Glomerular visceral epithelial cell (primary cell): ENCODE measurements around the gene LAD1.

Source experiments
- DNase-seq: peaks from one replicate; pipeline ENCODE4 v3.0.0-alpha.2; 2016; ENCODE audit errors: extremely low spot score

LAD1 gene, protein sequence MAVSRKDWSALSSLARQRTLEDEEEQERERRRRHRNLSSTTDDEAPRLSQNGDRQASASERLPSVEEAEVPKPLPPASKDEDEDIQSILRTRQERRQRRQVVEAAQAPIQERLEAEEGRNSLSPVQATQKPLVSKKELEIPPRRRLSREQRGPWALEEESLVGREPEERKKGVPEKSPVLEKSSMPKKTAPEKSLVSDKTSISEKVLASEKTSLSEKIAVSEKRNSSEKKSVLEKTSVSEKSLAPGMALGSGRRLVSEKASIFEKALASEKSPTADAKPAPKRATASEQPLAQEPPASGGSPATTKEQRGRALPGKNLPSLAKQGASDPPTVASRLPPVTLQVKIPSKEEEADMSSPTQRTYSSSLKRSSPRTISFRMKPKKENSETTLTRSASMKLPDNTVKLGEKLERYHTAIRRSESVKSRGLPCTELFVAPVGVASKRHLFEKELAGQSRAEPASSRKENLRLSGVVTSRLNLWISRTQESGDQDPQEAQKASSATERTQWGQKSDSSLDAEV

DNA sequence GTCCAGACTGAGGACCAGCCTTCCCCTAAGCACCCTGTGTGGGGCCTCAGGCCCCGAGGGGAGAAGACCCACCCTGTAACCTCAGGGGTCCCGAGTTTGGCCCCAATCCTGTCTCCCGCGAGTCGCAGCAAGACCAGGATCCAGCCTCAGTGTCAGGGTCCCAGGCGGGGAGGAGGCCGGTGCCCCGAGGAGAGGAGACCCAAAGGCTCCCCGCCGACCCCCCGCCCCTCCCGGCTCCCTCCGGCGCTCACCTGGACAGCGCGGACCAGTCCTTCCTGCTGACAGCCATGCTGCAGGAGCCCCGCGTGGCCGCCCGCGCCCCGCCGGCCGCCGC, at the start of gene LAD1:
Gene LAD1 (minus strand): TSS at position 307 of the 334 bp plus-strand sequence. CDS start 18 bp downstream, at position 289.
- no peak for DNase-seq

DNA sequence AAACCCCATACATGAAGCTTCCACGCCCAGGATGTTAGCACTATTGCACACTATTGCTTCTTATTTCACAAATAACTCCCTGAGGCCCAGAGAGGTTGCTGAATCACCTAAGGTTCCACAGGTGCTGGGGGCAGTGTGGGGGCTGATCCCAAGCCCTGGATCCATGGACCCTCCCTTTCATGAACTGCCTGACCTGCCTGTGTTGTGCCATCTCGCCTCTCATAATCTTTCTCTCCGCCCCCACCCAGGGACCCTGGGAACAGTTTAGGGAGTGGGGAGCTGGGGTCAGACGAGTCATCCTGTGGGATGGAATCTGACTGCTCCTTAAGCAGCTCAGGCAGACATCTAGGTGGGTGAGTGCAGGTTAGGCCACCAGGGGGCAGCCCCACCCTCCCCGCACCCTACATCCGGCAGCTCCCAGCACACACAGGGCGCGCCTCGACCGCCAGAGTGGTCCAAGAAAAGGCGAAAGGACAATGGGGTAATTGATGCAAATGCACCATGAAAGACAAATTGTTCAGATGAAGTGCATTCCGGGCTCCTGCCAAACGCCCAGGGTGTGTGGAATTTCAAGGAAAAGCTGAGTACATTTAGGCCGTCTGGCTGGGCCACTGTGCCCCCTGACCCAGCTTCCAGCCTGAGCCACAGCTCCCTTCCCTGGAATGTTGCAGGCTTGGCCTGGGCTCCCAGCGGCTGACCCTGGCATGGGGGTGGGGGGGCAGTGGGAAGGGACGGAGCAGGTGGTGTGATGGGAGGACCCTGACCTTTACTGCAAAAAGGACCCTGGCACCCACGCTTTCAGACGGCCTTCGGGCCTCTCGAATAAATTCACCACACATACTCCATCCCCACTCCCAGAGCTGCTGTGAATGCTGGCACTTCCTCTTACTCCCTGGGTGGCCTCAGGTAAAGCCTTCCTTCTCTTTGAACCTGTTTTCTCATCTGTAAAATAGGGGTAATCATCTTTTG, 49.1 kb upstream of the LAD1 start:
- peak; percentile 77 for DNase-seq

DNA sequence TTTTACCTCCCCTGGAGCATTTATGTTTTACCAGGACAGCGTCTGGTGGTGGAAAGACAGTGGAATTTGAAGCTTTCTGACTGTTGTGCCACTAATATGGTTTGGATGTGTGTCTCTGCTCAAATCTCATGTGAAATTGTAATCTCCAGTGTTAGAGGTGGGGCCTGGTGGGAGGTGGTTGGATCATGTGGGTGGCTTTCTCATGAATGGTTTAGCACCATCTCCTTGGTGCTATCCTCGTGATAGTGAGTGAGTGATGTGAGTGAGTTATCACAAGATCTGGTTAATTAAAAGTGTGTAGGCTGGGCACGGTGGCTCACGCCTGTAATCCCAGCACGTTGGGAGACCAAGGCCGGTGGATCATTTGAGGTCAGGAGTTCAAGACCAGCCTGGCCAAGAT, 46.2 kb upstream of the LAD1 start:
- DNase-seq = no peak

- no peak for DNase-seq
Observed at GRCh38 chr1:201444792-201445191, 45.7 kb upstream of the LAD1 start.

- DNase-seq = no peak
Observed at GRCh38 chr1:201443747-201444146, 44.6 kb upstream of the LAD1 start.

- DNase-seq = no peak
Observed at GRCh38 chr1:201436969-201437368, 37.8 kb upstream of the LAD1 start.

DNA sequence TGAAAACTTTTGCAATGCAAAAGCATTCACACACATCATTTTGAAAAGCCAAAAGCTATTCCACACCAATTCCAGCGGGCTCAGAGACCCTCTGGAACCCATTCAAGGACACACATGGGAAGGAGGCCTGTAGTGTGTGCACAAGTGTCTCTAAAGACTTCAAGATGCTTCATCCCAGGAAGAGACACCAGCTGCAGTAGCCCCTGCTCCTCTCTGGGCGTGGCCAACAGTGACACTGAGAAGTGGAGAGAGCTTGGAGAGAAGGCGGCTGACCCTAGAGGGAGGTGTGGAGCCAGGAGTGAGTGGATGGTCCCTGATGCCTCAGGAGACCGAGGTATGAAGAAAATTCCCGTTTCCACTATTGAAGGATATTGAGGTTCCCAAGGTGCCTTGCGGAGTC, 37.3 kb upstream of the LAD1 start:
- DNase-seq = peak; percentile 32

- DNase-seq = no peak
Observed at GRCh38 chr1:201434266-201434665, 35.1 kb upstream of the LAD1 start.

GRCh38 chr1:201433609-201434008, 34.5 kb upstream of the LAD1 start:
- DNase-seq = no peak

DNA sequence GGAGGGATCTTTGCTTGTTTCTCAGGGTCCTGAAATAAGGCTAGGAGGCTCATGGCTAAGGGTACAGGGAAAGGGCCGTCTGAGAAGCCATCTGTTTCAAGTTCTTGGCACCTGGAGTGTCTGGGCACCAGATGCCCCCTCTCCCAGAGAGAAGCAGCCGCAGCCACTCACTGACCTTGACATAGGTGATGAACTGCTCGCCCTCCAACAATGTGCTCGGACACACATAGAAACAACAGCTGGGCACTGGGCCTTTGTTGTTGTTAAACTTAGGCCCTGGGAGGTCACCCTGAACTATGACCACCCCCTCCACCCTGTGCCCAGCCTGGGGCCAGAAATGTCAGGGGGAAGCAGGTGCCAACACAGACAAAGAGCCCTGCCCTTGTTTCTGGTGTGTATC, 31.7 kb upstream of the LAD1 start:
- DNase-seq = no peak

DNA sequence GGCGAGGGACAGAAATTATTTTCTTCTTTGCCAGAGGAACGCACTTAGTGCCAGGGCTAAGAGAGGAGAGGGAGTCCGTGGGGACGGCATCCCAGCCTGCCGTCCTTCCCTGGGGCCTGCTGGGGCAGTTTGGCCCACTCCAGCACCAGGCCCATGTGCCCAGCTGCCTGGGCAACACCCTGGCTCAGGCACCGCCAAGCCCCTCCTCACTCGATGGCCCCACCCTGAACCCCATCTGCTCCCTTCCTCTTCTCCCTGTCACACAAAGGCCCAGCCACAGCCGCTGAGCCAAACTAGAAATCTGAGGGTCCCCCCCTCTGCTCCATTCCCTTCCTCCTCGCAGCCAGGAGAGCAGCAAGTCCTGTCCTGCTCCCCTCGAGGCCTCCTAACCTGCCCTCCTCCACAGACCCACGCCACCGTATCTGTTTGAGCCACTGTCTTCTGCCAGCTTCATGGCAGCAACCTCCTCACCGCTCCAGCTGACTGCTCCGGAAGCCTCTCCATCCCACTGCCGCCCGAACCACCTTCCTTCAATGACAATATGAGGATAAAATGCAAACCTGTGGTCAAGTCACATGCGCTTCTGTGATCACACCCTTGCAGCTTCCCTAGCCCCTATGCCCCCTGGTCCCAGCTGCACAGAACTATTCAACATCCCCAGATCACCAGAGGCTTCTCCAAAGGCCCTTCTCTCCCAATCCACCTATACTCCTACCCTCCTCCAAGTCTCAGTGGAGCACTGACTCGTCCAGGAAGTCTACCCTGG, 30.8 kb upstream of the LAD1 start:
- no peak for DNase-seq

GRCh38 chr1:201427963-201428362, 28.8 kb upstream of the LAD1 start:
- no peak for DNase-seq

DNA sequence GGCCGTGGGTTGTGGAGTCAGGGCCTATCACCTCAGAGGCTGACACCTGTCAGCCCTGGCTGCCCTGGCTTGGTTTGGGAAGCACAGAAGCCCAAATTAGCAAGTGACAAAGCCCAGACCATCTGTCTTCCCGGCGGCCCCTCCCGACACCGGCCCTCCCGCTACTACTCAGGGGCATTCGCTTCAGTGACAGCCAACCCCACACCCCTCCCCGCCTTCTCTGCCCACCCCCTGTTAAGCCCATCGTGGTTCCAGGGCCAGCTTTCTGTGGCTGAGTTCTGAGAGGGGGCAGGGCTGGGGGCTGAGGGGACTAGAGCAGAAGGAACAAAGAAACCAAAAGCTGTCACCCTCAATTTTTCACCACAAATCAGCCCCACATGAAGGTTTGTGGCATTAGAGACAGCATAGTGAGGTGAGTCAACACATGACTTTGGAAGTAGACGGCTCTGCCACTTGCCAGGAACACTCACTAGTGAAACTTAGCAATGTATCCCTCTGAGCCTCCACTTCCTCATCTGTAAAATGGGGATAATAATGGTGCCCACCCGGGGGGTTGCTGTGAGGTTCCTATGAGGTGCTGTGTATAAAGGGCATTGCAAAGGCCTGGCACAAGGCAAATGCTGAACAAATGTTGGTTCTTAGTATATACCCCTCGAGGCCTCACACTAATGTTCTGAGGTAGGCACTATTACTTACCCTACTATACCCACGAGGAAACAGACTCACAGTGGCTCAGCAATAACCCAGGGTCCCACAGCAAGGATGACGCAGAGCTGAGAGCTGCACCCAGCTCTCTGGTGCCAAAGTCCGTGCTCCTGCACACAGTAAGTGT, 27.6 kb upstream of the LAD1 start:
- no peak for DNase-seq

DNA sequence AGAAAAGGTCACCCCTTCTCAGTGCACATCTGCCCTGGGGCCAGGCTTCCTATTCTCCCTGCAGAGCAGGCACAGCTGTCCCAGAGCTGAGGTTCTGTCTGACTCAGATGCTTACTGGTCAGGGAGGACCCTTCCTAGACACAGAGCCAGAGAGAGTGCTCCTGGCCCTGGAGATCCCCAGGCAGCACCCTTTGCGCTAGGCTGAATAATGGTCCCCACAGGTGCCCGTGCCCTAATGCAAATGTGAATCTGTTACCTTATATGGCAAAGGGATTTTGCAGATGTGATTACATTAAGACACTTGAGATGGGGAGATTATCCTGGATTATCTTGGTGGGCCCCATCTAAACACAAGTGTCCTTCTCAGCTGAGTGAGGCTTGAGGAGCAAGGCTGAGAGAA, 25.0 kb upstream of the LAD1 start:
- DNase-seq = no peak

- no peak for DNase-seq
Observed at GRCh38 chr1:201423655-201424054, 24.5 kb upstream of the LAD1 start.

GRCh38 chr1:201422436-201423030, 23.4 kb upstream of the LAD1 start:
- no peak for DNase-seq

DNA sequence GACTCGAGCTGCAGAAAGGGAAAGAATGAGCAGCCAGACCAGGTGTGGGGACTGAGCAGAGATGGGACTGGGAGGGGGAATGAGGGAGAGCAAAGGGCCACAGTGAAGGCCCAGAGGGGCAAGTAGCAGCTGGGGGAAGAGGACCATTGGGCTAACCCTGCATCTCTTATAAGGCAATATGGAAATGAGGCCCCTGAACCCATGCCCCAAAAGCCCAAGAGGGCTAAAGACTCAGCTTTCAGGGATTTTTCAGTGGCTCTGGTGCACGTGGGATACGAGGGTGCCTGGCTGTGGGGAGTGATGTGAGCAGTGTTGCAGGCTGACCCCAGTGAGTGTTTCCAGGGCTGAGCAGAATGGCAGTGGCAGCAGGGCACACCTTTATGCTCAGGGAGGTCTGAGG, 22.9 kb upstream of the LAD1 start:
- DNase-seq = no peak

DNA sequence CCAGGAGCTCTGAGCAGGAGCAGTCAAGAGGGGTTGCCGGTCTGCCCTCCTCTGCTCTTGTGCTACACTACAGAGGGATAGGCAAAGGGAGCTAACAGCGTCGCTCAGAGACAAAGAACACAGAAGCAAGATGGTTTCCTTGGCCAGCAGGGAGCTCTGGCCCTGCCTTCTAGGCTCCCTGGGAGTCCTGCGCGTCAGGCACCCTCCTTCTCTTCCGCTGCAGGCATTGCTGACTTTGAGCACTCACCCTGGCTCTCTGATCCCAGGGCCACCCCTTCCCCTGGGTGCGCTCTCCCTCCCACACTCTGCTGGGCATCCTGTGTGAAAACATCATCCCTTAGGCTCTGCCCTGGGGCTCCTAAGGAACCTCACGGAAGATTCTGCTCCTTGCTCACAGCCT, 21.9 kb upstream of the LAD1 start:
- DNase-seq = no peak

DNA sequence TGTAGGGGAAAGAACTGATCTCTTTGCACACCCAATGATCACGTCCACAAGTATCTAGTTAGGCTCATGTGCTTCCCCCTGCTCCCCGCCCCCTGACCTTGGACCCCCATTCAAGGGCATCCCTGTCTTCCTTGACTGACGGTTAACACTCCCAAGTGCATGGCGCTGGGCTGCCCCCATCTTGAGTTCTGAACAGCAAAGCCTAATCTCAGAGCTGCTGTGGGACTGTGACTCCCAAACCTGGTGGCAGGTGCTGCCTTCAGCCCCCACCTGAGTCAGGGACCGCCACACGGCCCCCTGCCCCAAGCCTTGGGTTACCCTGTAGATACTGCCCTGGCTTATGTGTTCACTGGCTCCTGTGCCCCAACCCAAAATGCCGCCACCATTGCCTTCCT, 21.5 kb upstream of the LAD1 start:
- no peak for DNase-seq

DNA sequence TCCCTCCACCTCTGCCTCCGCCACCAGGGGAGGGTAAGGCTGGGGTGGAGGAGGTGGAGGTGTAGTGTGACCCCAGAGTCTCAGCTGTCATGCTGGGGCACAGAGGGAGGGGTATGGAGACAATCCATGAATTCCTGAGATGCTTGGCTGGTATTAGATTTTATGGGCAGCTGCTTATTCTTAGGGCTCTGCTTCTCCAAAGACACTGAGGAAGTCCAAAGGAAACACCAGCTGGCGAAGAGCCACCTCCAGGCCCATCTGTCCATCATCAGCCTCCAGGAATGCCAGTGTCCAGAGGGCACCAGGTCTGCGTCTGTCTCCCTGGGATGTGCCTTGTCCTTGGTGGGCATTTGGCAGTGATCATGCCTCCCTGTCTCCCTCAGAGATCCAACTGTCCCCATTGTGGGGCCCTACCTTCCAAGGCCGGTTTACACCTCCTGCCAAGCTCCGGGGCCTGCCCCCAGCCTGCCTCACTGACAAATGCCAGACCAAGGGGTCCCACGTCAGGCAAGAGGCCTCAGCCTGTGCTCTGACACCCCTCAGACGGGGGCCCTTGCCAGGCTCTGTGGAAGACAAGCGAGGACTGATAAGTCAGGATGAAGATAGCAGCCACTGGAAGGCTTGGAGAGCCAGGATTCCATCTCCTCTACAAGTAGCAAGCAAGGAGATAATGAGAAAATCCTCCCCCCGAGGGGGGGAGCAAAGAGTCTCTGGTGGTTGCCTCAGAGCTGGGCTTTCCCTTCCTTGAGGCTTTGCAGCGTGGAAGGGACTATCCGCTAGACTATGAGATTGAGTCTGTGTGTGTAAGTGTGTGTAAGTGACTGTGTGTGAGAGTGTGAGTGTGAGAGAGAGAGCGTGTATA, 20.9 kb upstream of the LAD1 start:
- DNase-seq = no peak
